DMS53 treated with DMSO at 0.1 percent for 48 hours (cell line): ENCODE measurements around the gene ZMIZ1.

Experiments
- DNase-seq: peaks from one replicate; lab custom pipeline; 2025; ENCODE audit not compliant: unreplicated experiment; lab: John Stamatoyannopoulos, UW

Gene ZMIZ1

DNA sequence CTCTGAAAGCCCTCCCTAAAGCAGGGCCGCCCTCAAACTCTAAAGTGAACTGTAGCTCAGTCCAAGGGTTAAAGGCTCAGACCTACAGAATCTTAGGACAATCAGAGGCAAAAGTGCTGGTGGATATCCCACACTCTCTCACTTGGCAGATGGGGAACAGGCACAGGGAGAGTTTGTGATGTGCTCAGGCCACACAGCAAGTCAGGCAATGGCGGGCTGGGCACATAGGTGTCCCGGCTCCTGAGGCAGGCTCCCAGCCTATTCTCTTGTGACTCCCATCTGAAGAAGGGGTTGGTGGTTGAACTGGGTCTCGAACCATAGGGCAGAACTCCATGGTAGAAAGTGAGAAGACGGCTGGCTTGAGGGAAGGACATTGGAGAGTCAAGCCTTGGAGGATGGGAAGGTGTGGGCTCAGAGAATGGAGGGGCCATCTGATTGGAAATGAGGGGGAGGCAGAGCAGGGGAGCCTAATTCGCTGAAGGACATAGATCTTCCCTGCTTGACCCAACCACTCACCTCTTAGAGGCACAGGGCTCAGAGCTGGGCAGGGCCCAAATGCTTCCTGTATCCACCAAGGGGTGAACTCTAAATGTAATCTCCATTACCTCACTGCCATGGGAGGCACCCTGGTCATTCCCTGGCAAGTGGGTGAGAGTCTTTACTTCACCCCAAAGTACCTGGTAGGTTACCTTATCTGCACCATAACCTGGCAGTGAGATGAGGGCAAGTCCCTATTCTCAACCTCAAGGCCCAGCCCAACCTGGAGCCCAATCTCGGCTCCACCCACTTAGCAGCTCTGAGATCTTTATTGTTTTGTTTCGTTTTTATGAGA, 4.9 kb upstream of the ZMIZ1 start:
- no peak for DNase-seq

DNA sequence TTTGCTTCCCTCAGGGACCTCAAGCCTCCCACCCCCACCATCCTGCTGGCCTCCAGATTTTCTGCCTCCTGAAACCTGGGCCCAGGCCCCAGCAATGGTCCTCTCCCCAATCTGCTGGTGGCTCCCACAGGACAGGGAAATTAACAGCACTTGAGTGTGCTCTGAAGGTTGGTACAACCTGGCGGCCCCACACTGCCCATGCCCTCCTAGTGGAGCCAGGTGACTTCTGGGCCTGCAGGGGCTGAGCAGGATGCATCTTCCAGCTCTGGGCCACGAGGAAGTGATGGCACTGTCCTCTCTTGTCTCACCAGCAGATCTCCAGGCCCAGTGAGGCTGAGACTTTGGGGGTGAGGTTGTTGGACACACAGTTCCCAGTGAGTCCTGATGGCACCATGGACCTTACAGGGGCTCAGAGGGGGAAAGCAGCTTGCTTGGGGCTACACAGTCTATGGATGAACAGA, 3.6 kb upstream of the ZMIZ1 start:
- DNase-seq, result no peak

DNA sequence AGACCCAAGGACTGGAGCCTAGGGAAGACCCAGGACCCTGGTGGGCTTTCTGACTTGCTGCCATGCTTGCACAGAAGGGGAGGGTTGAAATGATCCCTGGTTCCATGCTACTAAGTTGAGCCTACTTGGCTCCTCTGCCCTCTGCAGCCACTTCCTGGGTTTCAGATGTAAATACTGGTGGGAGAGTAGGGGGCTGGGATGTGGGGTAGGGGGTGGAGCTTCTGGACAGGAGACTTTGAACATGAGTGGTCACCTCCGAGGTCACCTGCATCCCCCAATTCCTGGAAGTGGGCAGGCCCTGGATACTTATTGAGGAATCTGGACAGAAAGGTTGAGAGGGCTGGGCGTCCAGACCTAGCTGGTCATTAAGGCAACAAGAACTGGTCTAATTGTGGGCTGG, 2.9 kb upstream of the ZMIZ1 start:
- DNase-seq, result no peak

DNA sequence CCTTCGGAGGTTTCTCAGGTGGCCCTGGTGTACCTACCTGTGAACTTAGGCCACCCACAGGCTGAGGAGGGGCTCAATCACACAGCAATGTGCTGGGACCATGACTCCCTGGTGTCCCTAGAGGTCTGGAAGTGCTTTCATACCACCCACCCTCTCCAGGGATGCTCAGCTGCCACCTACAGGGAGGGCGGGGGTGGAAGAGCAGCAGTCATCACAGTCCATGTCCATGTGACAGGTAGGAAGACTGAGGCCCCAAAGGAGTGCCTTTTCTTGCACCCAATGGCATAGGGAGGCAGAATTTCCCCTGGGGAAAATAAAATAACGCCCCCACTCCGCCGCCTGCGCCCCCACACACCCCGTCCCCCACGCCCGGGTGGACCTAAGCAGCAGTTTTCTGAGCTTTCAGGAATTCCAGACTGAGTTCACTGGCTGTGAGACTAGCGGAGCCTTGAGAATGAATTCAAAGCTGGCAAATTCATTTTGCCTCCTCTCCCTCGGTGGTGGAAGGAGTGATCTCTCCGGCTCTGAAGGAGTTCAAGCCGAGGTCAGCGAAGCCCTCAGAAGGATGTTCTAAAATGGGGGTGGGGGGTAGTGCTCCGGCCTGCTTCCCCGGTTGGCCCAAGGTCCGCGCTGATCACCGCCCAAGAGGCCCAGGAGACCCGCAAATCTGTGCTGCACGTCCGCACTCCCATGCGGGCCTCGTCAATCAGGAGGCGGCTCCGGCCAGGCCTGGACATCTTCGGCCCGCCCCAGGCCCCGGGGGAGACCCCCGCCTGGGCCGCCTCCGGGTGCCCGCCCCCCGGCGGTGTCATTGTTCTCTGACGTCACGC, 2.1 kb upstream of the ZMIZ1 start:
- DNase-seq, result peak; percentile 25

DNA sequence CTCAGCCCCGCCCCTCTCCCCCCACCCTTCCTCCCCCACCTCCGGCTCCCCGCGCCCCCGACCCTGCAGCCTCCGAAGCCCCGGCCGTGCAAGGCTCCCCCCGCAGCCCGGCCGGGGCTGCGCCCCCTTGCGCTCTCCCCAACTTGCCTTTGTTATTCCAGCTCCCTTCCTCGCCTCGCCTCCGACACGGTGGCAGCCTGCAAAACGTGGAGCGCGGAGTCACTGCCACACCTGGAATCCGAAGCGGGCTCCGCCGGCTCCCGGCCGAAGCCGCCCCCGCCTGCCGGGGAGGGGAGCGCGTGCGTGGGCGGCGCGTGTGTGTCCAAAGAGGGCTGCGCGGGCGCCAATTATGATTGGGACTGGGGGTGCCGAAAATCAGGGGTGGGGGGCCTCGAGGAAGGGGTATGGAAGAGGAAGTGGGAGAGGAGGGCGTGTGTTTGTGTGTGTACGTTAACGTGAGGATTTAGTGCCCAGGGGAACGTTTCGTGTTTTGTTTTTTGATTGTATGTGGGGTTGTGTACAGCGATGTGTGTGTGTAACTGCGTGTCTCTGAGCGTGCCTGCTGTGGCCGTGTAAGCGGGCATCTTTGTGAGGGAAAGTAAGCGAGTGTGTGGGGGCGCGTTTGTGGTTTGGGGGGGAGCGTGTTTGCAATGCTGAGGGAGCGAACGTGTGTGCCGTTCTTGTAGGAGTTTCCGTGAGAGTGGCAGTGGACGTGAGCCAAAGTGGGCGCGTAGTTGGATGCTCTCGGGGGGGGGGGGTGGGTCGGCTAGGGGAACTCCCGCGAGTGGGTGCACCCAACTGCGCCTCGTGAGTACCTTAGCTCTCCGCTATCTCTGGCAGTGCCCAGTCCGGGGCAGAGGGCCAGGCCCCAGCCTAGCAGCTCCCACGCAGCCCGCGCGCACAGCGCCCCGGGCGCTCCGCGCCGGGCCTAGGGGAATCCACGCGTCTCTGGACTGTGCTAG, 1.2 kb upstream of the ZMIZ1 start:
- DNase-seq, result peak; percentile 67

DNA sequence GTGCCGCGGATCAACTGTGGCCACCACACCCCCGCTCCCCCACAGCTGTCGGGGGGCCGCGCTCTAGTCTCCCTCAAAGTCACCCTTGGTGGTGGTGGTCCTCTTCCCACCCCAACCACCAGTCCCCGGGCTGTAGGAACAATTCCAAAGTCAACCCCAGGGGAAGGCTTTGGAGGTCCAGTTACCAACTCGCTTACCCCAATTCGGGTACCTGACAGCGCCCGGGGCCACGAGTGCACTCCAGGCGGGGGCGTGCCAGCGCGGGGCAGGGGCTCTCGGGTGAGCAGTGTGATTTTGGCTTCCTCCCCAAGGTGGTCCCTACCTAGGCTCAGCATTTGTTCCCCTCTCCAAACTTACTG, 584 bp upstream of the ZMIZ1 start:
- DNase-seq, result no peak

DNA sequence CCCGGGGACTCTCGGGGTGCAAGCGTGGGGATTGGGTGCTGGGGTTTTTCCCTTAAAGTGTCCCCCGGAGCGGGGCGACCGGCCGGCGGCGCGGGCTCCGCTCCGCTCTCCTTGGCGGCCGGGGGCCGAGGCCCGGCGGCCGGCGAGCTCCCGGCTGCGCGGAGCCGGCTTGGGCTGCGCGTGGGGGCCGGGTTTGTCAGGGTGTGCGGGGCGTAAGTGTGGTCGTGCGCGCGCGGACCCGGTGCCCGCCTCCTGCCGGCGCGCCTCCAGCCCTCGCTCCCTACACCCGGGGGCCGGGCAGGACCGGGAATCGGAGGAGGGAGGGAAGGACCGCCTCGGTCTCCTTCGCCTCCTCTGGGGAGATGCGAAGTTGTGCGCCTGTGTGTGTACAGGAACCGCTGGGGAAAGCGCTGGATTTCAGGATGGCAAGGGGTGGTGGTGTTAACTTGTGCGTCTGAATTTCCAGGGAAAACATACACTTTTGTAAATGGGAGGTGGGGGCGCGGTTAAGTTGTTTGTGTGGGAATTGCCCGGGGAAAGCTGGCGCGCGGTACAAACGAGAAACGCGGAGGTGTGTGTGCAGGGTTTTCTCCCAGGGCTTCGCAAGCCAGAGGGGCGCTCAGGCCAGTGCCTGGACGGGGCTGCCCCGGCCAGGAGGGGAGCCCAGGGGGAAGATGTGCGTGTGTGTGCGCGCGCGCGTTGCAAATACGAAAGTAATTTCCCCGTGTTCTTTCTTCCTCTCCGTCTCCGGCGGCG, 737 bp downstream of the ZMIZ1 start:
- DNase-seq, result no peak

DNA sequence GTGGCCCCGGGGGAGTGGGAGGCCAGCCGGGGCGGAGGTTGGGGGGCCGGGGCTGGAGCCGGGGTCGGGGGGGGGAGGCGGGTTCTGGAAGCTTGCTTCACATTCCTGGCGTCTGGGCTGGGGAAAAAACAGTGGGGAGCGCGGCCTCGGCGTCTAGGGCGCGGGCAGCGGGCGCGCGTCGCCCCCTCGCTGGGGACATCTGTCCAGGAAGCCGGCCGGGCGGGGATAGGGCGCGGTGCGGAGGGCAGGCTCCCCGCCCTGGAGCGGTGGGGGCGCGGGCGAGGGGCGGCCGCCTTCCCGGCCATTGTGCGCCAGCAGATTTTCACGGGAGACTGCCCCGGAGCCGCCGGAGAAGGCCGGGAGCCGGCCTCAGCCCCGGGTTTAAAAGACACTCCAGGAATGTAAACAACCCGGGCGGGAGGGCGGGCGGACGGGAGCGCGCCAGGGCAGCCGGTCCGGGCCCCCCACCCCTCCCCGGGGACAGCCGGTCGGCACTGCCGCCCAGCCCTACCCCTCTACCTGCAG, 1.4 kb downstream of the ZMIZ1 start:
- no peak for DNase-seq

DNA sequence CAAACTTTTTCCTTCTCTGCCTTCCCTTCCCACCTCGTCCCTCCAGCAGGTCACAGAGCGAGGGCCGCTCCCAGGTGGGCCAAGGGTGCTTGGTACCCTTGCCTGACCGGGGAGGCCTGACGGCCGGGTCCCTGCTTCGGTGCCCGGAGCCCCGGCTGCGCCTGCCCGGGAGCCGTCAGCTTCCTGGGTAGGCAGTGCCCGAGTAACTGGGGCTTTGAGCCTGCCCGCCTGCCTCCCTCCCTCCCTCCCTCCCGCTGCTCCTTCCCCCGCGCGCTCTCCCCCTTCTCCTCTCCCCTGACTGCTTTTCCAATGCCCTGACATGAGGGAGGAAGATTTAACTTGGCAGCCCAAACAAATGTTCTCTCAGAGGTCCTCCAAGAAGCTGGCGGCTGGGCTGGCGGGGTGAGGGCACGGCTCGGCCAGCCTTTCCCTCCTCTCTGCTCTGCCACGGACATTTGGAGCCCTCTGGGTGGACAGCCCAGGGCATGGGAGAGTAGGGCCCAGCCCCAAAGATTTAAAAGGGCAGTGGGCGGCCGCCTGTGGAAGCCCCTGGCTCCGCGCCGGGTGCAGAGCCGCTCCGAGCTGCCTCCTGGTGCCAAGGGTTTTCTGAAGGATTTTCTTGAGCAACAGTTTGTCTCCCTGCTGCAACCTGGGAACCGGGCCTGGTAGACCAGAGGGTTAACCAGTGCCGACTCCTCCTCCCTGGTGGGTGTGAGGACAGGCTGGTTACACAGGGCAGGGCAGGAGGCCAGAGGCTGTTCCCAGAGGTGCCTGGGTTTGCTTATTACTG, 2.0 kb downstream of the ZMIZ1 start:
- DNase-seq, result peak; percentile 26

DNA sequence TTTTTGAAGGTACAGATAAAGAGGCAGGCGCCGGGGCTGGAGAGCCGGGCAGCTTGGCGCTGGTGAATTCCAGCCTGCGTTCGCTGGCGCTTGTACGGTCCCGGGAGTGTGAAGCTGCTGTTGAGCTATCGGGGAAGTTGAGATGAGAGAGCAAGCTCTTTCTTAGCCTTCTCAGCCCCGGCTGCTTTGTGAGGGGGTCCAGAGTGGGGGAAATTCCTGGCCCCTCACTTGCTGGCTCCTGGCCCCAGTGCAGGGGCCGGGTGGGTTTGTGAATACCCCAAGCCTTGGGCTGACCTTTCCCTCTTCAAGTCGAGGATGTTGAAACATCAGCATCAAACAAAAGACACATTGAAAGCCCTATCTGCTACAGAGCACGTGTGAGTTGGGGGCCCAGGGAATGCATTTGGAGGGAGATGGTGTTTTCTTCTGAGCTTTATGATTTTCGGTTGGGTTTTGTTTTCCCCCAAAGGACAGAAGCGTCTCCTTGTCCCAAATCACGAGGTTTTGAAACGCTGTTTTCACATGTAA, 2.7 kb downstream of the ZMIZ1 start:
- DNase-seq, result no peak

DNA sequence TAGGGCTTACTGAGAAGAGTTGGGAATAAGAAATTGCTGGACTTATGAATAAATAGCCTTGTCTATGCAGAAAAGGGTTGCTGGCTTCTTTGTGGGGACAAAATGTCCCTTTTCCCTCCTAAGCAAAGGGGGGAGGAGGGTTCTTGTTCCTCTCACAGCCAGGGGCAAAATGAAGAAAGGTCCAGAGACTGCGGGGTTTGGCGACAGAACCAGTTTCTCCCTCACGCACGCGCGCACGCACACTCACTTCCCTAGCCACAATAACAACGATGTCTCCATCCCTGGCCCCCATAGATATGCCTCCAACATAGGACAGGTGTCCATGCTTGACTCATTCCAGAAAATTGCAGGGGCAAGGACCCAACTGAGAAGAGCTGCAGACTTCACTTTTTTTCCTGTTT, 3.3 kb downstream of the ZMIZ1 start:
- no peak for DNase-seq

DNA sequence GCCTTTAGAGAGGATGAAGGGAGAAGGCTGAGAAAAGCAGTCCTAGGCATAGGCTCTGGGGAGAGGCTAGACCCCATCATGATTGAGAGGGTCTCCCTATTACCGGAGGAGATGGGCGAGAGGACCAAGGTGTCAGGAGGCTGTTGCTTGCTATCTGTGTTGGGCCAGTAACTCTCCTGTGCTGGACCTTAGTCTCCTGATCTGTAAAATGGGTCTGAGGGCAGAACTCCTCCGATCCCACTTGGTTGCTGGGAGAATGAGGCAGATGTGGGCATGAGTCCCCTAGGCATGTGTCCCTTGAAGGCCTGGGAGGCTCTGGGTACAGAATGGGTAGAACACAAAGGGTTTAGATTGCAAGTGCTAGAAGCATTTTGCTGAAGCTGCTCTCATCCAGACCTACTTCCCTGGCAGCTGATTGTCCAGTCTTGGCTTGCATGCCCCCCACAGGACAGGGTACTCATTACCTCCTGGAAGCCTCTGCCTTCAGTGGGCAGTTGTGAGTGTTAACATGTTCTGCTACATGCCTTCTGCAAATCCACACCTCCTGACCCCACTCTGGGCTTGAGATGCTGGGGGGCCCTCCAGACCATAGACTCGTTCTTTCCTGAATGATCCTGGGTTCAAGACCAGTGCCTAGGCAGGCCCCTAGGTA, 4.4 kb downstream of the ZMIZ1 start:
- DNase-seq, result no peak

DNA sequence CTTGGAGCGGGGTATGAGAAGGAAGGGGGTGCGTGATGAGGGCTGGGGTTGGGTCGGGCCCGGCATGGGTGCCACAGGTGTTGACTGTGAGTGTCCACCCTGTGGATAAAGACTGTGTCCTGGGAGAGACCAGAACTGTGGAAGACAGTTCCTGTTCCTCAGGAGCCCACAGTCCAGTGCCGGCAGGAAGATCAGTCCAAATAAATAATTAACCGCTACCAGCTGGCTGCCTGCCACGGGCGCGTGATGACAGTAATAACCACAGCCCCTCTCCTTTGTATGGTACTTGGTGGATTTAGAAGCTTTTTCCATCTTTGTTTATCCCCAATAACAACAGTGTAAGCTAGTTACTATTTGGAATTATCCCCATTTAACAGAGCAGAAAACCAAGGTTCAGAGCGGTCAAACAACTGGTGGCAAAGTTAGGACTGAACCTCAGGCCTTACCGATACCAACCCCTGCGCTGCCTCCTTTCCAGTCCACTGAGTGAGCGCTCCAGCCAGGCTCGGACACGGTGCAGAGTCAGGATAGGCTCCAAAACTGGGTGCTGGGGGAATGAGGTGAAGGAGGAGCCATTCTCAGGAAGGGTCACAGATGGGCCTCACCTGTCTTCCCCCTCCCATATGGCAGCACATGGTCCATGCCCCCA, 5.1 kb downstream of the ZMIZ1 start:
- peak; percentile 28 for DNase-seq

DNA sequence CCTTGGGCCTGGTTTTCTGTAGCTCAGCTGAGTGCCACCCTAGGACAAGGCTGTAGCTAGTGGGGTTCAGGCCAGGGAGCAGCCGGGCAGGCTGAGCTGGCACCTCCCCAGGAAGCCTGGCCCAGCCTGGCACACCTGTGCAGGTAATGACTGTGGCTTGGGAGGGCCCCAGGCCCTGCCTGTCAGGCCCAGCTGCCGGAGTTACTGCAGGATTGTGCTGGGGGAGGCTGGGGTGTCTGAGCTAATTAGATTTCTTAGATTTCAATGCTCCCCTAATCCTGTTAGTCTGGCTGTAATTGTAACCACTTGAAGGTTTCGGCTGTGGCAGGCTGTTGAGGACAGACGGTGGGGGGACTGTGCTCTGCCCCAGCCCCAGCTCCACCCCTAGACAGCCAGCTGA, 6.0 kb downstream of the ZMIZ1 start:
- no peak for DNase-seq

DNA sequence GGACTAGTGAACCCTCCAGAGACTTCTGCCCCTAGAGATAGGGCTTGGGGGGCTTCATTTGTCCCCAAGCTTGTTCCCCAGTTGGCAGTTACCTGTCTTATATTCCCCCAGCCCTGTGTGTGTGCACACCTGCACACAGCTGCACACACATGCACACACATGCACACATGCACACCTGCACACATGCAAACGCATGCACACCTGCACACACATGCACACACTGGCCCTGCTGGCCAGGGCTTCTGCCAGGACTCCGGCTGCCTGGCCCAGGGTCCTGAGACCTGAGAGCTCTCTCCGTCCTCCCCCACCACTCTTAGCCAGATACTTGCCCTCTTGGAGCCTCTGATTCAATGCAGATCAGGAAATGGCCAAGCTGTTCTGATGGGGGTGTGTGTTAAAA, 6.7 kb downstream of the ZMIZ1 start:
- no peak for DNase-seq

DNA sequence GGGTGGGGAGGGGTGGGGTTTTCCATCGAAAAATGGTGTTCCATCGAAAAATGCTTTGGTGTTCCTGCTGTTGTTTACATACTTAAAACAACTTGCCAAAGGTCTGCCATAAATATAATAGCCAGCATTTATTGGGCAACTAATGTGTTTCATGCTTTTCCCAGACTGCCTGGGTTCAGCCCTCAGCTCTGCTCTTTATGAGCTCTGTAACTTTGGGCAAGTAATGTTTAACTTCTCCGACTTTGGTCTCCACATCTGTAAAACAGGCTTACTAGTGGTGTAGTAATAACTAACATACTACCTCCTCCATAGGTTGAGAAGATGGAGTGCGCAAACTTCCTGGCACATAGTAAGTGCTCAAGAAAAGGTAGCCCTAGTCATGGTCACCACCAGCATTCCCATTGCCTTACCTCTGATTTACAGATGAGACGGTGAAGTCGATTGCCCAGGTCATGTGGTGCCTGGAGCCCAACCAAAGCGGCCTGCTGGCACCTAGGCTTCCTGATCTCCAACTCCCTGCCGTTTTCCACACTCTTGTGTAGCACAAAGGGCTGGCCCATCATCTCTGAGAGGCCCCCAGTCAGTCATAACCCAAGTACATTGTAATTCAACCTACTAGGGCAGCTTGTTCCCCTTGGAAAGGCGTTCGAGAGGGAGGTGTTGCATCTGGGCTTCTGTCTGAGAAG, 8.9 kb downstream of the ZMIZ1 start:
- DNase-seq, result no peak

DNA sequence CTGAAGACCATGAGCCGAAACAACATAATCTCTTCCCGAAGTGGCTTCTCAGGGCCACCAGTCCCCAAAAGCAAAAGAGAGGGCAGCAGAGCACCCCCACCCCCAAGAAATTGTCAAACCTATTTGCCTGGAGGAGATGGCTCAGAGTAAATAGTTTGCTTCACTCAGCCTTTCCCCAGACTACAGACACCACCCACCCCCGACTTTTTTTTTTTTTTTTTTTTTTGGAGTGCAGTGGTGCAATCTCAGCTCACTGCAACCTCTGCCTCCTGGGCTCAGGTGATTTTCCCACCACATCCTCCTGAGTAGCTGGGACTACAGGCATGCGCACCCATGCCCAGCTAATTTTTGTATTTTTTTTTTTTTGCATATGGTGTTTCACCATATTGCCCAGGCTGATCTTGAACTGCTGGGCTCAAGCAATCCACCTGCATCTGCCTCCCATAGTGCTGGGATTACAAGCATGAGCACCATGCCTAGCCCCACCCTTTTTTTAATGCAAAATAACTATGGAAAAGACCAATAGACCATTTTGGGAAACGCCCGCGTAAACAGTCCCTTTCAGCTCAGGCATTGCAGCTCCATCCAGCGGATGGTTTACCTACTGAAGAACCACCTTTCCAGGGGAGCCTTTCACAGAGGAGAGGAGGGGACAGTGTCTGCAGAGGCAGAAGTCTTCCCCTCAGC, 9.7 kb downstream of the ZMIZ1 start:
- DNase-seq, result no peak
